GM23248 (cell line): Measurements from ENCODE around the gene PARD3B. TPM values are rescaled to one million over a fixed set of nuclear protein-coding genes. Genes with fewer than 3 reads are reported as not detected.

Experiments used
- DNase-seq: peaks from one replicate; pipeline ENCODE4 v3.0.0-alpha.2; 2015
- H2AFZ ChIP-seq: fragments of 200-600 bp; sonication (generic); 2 replicates; pipeline ENCODE4 v1.6.1; 2016; ENCODE audit warnings: antibody characterized with exemption
- H3F3A ChIP-seq: fragments of 200-600 bp; sonication (generic); 2 replicates; pipeline ENCODE4 v1.6.1; 2016; ENCODE audit warnings: mild to moderate bottlenecking, antibody characterized with exemption, mixed run types; ENCODE audit not compliant: insufficient read depth
- H3K27ac ChIP-seq: fragments of 200-600 bp; sonication (generic); 2 replicates; pipeline ENCODE4 v1.5.1; 2016; ENCODE audit warnings: mild to moderate bottlenecking
- H3K27me3 ChIP-seq: fragments of 200-600 bp; sonication (generic); replicated peaks from 2 replicates; pipeline ENCODE4 v1.6.1; 2016; ENCODE audit warnings: mild to moderate bottlenecking; ENCODE audit not compliant: insufficient read depth
- H3K36me3 ChIP-seq: fragments of 200-600 bp; sonication (generic); 2 replicates; pipeline ENCODE4 v1.6.1; 2016; ENCODE audit warnings: low read depth, mild to moderate bottlenecking
- H3K4me1 ChIP-seq: fragments of 200-600 bp; sonication (generic); 2 replicates; pipeline ENCODE4 v1.6.1; 2016; ENCODE audit warnings: mild to moderate bottlenecking; ENCODE audit not compliant: insufficient read depth
- H3K4me2 ChIP-seq: fragments of 200-600 bp; sonication (generic); one replicate; pipeline ENCODE4 v1.6.1; 2016; ENCODE audit warnings: mild to moderate bottlenecking; ENCODE audit not compliant: unreplicated experiment
- H3K4me3 ChIP-seq: fragments of 200-600 bp; sonication (generic); 2 replicates; pipeline ENCODE4 v1.5.1; 2016; ENCODE audit warnings: mild to moderate bottlenecking
- H3K79me2 ChIP-seq: fragments of 200-600 bp; sonication (generic); 2 replicates; pipeline ENCODE4 v1.6.1; 2016; ENCODE audit warnings: mild to moderate bottlenecking; ENCODE audit not compliant: insufficient read depth
- H3K9ac ChIP-seq: fragments of 200-600 bp; sonication (generic); 2 replicates; pipeline ENCODE4 v1.6.1; 2016; ENCODE audit warnings: mild to moderate bottlenecking
- H3K9me2 ChIP-seq: fragments of 200-600 bp; sonication (generic); 2 replicates; pipeline ENCODE4 v1.6.1; 2016; ENCODE audit warnings: mixed run types, mild to moderate bottlenecking, moderate library complexity; ENCODE audit not compliant: insufficient read depth
- H3K9me3 ChIP-seq: fragments of 200-600 bp; sonication (generic); one replicate; pipeline ENCODE4 v1.6.1; 2017; ENCODE audit warnings: low read depth
- H4K20me1 ChIP-seq: fragments of 200-600 bp; sonication (generic); 2 replicates; pipeline ENCODE4 v1.6.0; 2016; ENCODE audit not compliant: insufficient read depth
- EZH2 ChIP-seq: fragments of 200-600 bp; sonication (generic); IDR thresholded peaks from 2 replicates; pipeline ENCODE4 v1.6.1; 2018; ENCODE audit warnings: antibody characterized with exemption, mild to moderate bottlenecking; ENCODE audit not compliant: insufficient read depth, poor library complexity, severe bottlenecking
- EZH2phosphoT487 ChIP-seq: fragments of 200-600 bp; sonication (generic); IDR thresholded peaks from 2 replicates; pipeline ENCODE4 v1.6.1; 2018; ENCODE audit warnings: antibody characterized with exemption, moderate library complexity, mild to moderate bottlenecking, low read depth; ENCODE audit not compliant: insufficient read depth
- WGBS, 2 experiments: methylation state at CpG; one replicate each; pipeline ENCODE4 v1.1.6; 2015 to 2017; ENCODE audit warnings: low lambda C conversion rate in 2 of 2, low coverage in 1 of 2; ENCODE audit errors: missing lambda C conversion rate in 2 of 2; 5-methylcytosine and 5-hydroxymethylcytosine counted together
- in situ Hi-C: fragments of 300-500 bp; cut with MboI; formaldehyde crosslinking; loops from 2 replicates; pipeline ENCODE4 v1.15.0; 2020
- polyA plus RNA-seq: library from polyadenylated mRNA; unstranded; fragments of >200 nt; fragmentation: Nextera tagmentation; extraction: Ambion mirVana; gene quantifications from 2 replicates; pipeline ENCODE4 v1.2.1, GENCODE V29; 2016
- total RNA-seq: library from RNA; depleted of rRNA; stranded (reverse); fragments of >200 nt; shearing (Covaris generic); gene quantifications from 2 replicates; pipeline ENCODE4 v1.2.3, GENCODE V29; 2014

PARD3B gene
- total and polyA plus RNA-seq, 2 experiments from 2014 or later: 2.5 to 6.9 TPM

DNA sequence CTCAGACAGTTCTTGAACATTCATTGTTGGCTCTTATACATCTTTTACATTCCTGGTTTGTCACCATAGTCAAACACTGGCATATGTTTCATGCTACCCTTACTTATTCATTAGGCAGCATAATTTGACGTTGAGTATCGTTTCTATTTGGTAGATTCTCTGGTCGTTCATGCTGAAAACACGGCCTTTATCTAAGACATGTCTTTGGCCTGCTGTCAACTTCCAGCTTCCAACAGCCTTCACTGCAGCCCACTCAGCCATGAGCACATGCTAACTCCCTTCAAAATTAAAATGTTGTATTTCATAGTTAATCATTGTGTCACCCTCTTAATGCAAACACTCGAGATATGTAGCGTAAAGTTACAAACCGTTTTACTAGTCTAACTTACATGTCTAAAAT, 644.0 kb downstream of the PARD3B start:
- Histone ChIP-seq H3K4me3 (no peak overlapping the region), H3K4me2 (no peak overlapping the region), H3K9ac (no peak overlapping the region), H3F3A (no peaks in the 10 kb centered on the region), H2AFZ (no peak overlapping the region), H3K9me3 (no peaks in the 10 kb centered on the region), H3K36me3 (no peaks in the 10 kb centered on the region), H3K27me3 (no peaks in the 10 kb centered on the region), H4K20me1 (no peaks in the 10 kb centered on the region), H3K9me2 (no peaks in the 10 kb centered on the region; the same call in none of the 2 replicates), H3K27ac (no peak overlapping the region), H3K79me2 (no peaks in the 10 kb centered on the region), H3K4me1 (no peaks in the 10 kb centered on the region; the same call in 1 of the 2 replicates)
- TF ChIP-seq EZH2phosphoT487: no peak
- no peak for TF ChIP-seq EZH2
- 84 to 85% methylated on average over 7 of the region's 7 CpGs for WGBS, 2 experiments
- in situ Hi-C loops: no loop called here
- DNase-seq: no peak

DNA sequence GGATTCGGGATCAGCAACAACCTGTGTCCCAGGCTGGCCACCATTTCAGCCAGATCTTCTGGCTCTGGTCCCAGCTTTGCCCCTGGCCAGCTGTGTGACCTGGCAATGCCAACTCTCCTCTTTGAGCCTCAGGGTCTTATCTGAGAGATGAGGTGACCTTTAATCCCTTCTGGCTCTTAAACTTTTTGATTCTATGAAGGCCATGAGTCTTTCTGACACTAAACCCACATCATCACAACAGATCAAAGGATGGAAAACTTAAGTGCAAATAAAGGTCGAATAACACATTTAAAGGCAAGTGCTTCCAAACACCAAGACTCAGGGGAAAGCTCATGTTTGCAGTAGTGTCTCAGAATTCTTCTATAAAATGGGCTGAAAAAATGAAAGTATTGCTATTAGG, 645.3 kb downstream of the PARD3B start:
- Histone ChIP-seq H3K36me3 (no peaks in the 10 kb centered on the region), H3K27me3 (no peaks in the 10 kb centered on the region), H3K9me2 (no peaks in the 10 kb centered on the region; the same call in none of the 2 replicates), H3K79me2 (no peaks in the 10 kb centered on the region), H3K4me1 (no peaks in the 10 kb centered on the region; the same call in 1 of the 2 replicates), H3K9ac (no peak overlapping the region), H3K27ac (no peak overlapping the region), H3F3A (no peaks in the 10 kb centered on the region), H3K4me2 (no peak overlapping the region), H2AFZ (no peak overlapping the region), H4K20me1 (no peaks in the 10 kb centered on the region), H3K4me3 (no peak overlapping the region), H3K9me3 (no peaks in the 10 kb centered on the region)
- in situ Hi-C loops: no loop called here
- no peak for DNase-seq
- TF ChIP-seq EZH2 (no peak), EZH2phosphoT487 (no peak)
- 92 to 96% methylated on average over 2 of the region's 2 CpGs for WGBS, 2 experiments

DNA sequence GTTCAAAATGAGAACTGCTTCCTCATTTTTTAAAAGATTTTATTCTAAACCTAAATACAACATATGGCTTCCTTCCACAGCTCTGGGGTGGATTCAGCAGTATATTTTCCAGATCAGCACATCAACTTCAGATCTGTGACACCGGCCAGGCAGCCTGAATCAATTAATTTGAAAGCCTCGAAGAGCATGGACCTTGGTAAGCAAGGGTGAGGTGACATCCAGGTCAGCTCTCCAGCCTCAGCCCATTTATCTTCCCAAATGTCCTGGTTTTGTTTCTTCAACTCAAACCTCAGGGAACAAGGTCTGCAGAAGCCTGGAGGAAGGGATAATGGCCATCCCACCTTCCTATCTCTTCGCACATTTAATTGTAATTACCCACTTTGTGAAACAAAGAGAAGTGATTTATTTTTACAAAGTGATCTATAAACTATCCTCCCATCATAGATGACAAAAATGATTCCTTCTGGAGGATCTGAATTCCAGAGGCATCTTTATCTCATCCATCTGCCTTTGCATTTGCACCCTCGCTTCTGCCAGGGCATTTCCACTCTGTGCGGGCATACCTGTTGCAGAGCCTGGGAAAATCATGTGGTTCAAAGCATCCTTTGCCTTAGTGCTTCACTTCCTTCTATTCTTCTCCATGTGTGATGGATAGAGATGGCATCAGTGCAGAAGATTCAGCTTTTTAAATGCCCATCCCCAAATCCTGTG, 648.0 kb downstream of the PARD3B start:
- 68 to 73% methylated on average over 5 of the region's 5 CpGs for WGBS, 2 experiments
- Histone ChIP-seq H2AFZ (no peak overlapping the region), H3K27ac (no peak overlapping the region), H3K4me1 (peaks cover 12% of the 10 kb centered on the region), H3K4me2 (no peak overlapping the region), H3K9me2 (no peaks in the 10 kb centered on the region; the same call in none of the 2 replicates), H3F3A (peaks cover 12% of the 10 kb centered on the region), H4K20me1 (no peaks in the 10 kb centered on the region), H3K36me3 (no peaks in the 10 kb centered on the region), H3K9ac (no peak overlapping the region), H3K27me3 (no peaks in the 10 kb centered on the region), H3K9me3 (no peaks in the 10 kb centered on the region), H3K4me3 (no peak overlapping the region), H3K79me2 (no peaks in the 10 kb centered on the region)
- in situ Hi-C loops: no loop called here
- no peak for DNase-seq
- TF ChIP-seq EZH2phosphoT487 (no peak), EZH2 (no peak)

DNA sequence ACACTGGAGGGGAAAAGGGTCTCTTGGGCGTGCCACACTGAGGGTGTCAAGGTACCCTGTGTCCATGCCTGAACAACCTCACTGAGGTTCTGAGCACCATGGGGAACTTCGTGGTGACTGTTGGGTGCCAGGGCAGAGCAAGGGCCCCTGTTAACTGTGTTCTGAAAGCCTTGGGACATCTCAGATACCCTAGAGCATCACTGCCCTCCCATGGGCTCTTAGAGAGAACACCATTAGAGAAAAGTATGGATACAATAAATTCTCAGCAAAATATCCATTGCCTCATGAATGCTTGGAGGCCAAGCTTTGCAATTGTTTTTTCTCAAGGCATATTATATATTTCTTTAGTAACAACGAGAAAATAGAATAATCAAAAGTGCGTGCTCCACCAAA, 648.6 kb downstream of the PARD3B start:
- DNase-seq: no peak
- H3F3A ChIP-seq: peaks cover 15% of the 10 kb centered on the region
- H3K27me3 ChIP-seq: no peaks in the 10 kb centered on the region
- peaks cover 17% of the 10 kb centered on the region for H3K4me1 ChIP-seq
- no peaks in the 10 kb centered on the region for H4K20me1 ChIP-seq
- in situ Hi-C loops: no loop called here
- H3K79me2 ChIP-seq: no peaks in the 10 kb centered on the region
- no peak overlapping the region for H2AFZ ChIP-seq
- TF ChIP-seq EZH2phosphoT487 (no peak), EZH2 (no peak)
- no peak overlapping the region for H3K9ac ChIP-seq
- no peaks in the 10 kb centered on the region for H3K36me3 ChIP-seq
- H3K4me3 ChIP-seq: no peak overlapping the region
- H3K4me2 ChIP-seq: no peak overlapping the region
- no peaks in the 10 kb centered on the region for H3K9me3 ChIP-seq
- WGBS, 2 experiments: 74% methylated on average over 4 of the region's 4 CpGs
- H3K27ac ChIP-seq: no peak overlapping the region
- H3K9me2 ChIP-seq: no peaks in the 10 kb centered on the region; the same call in none of the 2 replicates
